AG04450 (cell line): ENCODE measurements around the gene OTUB2. TPM values are rescaled to one million over a fixed set of nuclear protein-coding genes. Genes with fewer than 3 reads are reported as not detected.

ENCODE experiments used
- CTCF ChIA-PET: fragments of 300-600, 350-600 bp; formaldehyde crosslinking; extraction: SDS; loops from one replicate; lab custom pipeline; 2022; ENCODE audit warnings: antibody characterized with exemption, inconsistent platforms; lab: Charles Lee
- POLR2A ChIA-PET: fragments of 350-600 bp; formaldehyde crosslinking; extraction: SDS; loops from one replicate; lab custom pipeline; 2021; ENCODE audit warnings: antibody characterized with exemption, inconsistent platforms; lab: Yijun Ruan, JAX
- DNase-seq: peaks from one replicate; pipeline ENCODE4 v3.0.0-alpha.2; 2011; ENCODE audit warnings: low read depth, low spot score
- H3K27ac ChIP-seq: one replicate; pipeline ENCODE4 v1.5.1; 2012; ENCODE audit warnings: low read depth, low read length, control low read depth
- H3K27me3 ChIP-seq: one replicate; pipeline ENCODE4 v1.6.0; 2012; ENCODE audit warnings: low read length; ENCODE audit not compliant: control insufficient read depth, insufficient read depth
- H3K4me3 ChIP-seq: 2 replicates; pipeline ENCODE4 v1.5.1; 2011; ENCODE audit warnings: mild to moderate bottlenecking, low read depth, low read length, control low read depth
- H3K9me3 ChIP-seq: 2 replicates; pipeline ENCODE4 v1.5.1; 2012; ENCODE audit warnings: low read length; ENCODE audit not compliant: control insufficient read depth, insufficient read depth
- polyA plus RNA-seq: library from polyadenylated mRNA; depleted of rRNA; stranded (reverse); fragments of >200 nt; gene quantifications from 2 replicates; pipeline ENCODE4 v1.2.3, GENCODE V29; 2011
- TF ChIP-seq, protein P1 (sequence below): IDR thresholded peaks from 2 replicates; pipeline ENCODE4 v1.5.1; 2011; ENCODE audit warnings: low read depth, low read length, control low read depth, inconsistent platforms

OTUB2 gene
- polyA plus RNA-seq, 1 experiment = 2.3 TPM

GRCh38 chr14:94040247-94040646 is 14.1 kb downstream of the OTUB2 start:
- TF ChIP-seq, protein P1, sequence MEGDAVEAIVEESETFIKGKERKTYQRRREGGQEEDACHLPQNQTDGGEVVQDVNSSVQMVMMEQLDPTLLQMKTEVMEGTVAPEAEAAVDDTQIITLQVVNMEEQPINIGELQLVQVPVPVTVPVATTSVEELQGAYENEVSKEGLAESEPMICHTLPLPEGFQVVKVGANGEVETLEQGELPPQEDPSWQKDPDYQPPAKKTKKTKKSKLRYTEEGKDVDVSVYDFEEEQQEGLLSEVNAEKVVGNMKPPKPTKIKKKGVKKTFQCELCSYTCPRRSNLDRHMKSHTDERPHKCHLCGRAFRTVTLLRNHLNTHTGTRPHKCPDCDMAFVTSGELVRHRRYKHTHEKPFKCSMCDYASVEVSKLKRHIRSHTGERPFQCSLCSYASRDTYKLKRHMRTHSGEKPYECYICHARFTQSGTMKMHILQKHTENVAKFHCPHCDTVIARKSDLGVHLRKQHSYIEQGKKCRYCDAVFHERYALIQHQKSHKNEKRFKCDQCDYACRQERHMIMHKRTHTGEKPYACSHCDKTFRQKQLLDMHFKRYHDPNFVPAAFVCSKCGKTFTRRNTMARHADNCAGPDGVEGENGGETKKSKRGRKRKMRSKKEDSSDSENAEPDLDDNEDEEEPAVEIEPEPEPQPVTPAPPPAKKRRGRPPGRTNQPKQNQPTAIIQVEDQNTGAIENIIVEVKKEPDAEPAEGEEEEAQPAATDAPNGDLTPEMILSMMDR = no peak
- Histone ChIP-seq H3K4me3 (no peak overlapping the region), H3K27me3 (no peaks in the 10 kb centered on the region), H3K9me3 (no peaks in the 10 kb centered on the region; the same call in 1 of the 2 replicates), H3K27ac (no peak overlapping the region)
- DNase-seq = no peak
- POLR2A ChIA-PET = no interaction called here
- CTCF ChIA-PET = interaction anchor here (8.7 kb wide), 1 partner anchor 97 kb away, joined by 183 read pairs; no protein-coding TSS in a partner anchor

DNA sequence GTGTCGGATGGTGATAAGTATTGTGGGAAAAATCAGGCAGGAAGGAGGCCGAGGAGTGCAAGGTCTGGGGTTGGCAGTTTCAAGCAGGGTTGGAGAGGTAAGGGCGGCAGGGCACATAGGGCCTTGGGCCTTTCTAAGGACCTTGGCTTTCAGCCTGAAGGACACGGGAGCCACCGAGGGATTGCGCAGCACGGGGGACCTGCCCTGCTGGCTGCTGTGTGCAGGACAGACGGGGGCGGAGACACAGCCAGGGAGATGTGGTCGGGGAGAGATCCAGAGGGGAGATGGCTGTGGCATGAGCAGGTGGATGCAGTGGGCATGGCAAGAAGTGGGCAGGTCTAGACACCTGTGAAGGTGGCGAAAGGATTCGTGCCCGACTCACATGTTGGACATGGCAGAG is 14.7 kb downstream of the OTUB2 start:
- no peaks in the 10 kb centered on the region for H3K27me3 ChIP-seq
- DNase-seq = no peak
- no peaks in the 10 kb centered on the region; the same call in 1 of the 2 replicates for H3K9me3 ChIP-seq
- ChIA-PET POLR2A (no interaction called here), CTCF (interaction anchor here (1.0 to 3.0 kb wide), 3 partner anchors 91 to 101 kb away, joined by 3 to 11 read pairs (median 10); no protein-coding TSS in a partner anchor)
- H3K27ac ChIP-seq = no peak overlapping the region
- TF ChIP-seq, protein P1 = no peak
- H3K4me3 ChIP-seq = no peak overlapping the region

- DNase-seq = peak; percentile 46
- H3K4me3 ChIP-seq = no peak overlapping the region
Observed at GRCh38 chr14:94041551-94042346, 15.6 kb downstream of the OTUB2 start.

DNA sequence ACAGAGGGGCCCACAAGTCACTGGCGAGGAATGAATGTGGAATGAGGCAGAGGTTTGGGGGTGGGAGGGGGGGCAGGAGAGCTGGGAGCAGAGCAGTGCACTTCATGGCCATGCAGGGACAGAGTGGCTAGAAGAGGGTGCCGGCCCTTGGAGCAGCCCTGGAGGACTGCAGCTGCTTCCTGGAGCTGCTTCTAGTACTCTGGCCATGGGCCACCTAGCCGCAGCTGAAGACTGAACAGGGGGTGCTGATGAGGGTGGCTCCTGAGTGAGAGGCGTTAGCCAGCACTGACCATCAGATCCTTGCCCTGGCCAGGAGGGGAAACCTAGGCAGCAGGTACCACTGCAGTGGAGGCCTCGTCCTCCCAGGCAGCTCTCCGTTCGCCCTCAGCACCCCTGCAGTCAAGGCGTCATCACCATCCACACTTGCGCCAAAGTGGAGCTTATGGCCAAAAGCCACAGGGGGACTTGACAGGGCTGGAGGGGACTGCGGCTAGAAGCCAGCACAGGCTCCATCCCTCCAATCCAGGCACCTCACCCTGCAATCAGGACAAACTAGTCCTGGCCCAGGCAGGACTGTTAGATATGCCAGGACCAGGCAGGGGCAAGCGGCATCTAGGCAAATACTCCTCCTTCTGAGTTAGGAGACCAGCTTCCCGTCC is 16.4 kb downstream of the OTUB2 start:
- ChIA-PET POLR2A (no interaction called here), CTCF (interaction anchor here (1.0 to 3.0 kb wide), 3 partner anchors 89 to 138 kb away, joined by 3 to 11 read pairs (median 10); no protein-coding TSS in a partner anchor)
- DNase-seq = no peak

More at GRCh38 chr14:94041551-94042346, 15.6 kb downstream of the OTUB2 start:
- Histone ChIP-seq H3K9me3 (no peaks in the 10 kb centered on the region; the same call in 1 of the 2 replicates), H3K27me3 (no peaks in the 10 kb centered on the region), H3K27ac (no peak overlapping the region)
- TF ChIP-seq, protein P1 = no peak
- ChIA-PET CTCF (interaction anchor here (0.6 to 3.0 kb wide), 4 partner anchors 90 to 386 kb away, joined by 3 to 11 read pairs (median 7); no protein-coding TSS in a partner anchor), POLR2A (no interaction called here)

More for the DNA sequence above, 16.4 kb downstream of the OTUB2 start:
- H3K27ac ChIP-seq = no peak overlapping the region
- TF ChIP-seq, protein P1 = no peak
- no peaks in the 10 kb centered on the region; the same call in 1 of the 2 replicates for H3K9me3 ChIP-seq
- no peaks in the 10 kb centered on the region for H3K27me3 ChIP-seq
- no peak overlapping the region for H3K4me3 ChIP-seq
